HG03571 (cell line): ENCODE results near the gene DEPDC7.
A peak's percentile ranks its signal among the peaks of the same experiment; 100 is the strongest.
"Not testable (repeated sequence)": the region's sequence is repeated elsewhere in the genome, so short reads cannot be mapped to it uniquely, and the experiment has no call there.

Source experiments
- ATAC-seq: cut with Tn5 transposase; IDR thresholded peaks from one replicate; pipeline ENCODE4 v1.9.1; 2021; ENCODE audit not compliant: unreplicated experiment

DEPDC7 gene

DNA sequence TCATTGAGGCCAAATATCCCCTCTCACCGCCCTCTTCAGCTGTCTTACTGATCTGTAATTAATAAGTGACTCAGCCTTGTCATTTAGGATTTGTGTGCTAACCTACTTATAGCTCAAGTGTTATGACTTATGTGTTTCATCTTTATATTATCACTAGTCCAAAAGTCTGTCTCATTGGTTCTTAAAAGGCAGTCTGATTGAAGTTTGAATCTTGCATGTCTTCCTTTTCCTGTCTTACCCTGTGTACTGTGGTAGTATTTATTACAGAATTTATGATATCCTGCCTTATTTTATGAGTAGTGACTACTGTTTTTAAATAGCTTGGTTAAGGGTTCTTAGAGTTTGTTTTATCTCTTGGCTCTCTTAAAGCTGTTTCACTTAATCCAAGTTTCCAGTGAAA is 6.3 kb downstream of the DEPDC7 start:
- no peak for ATAC-seq

GRCh38 chr11:33025339-33025722 is 9.7 kb downstream of the DEPDC7 start:
- no peak for ATAC-seq

DNA sequence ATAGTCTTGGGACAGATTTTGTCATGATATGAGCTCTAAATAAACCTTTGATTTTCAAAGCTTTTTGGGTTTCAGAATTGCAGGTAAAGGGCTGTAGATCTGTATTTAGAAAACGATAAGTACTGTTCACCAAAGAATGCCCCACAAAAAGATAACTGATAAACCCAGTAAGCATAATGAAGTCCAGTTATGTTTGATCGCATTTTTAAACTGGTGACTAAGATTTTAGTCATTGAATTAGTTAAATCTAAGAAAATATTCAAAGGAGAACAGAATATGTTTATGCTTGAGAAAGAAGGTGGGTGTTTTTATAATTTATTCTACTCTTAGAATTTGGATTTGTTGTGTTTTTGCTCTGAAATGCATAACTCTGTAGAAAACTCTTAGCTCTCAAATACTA is 11.6 kb downstream of the DEPDC7 start:
- ATAC-seq: no peak

GRCh38 chr11:33027846-33028536 is 12.3 kb downstream of the DEPDC7 start:
- no peak for ATAC-seq

- ATAC-seq: no peak
Measured at GRCh38 chr11:33028537-33028914, 12.8 kb downstream of the DEPDC7 start.

DNA sequence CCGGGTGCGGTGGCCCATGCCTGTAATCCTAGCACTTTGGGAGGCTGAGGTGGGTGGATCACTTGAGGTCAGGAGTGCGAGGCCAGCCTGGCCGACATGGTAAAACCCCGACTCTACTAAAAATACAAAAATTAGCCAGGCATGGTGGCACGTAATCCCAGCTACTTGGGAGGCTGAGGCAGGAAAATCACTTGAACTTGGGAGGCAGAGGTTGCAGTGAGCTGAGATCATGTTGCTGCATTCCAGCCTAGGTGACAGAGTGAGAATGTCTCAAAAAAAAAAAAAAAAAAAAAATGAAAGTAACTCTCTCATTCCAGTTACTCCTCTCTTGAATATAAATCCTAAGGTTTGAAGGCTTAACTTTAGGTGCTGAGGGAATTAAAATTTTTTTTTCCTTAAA is 13.5 kb downstream of the DEPDC7 start:
- ATAC-seq: not testable (repeated sequence)

DNA sequence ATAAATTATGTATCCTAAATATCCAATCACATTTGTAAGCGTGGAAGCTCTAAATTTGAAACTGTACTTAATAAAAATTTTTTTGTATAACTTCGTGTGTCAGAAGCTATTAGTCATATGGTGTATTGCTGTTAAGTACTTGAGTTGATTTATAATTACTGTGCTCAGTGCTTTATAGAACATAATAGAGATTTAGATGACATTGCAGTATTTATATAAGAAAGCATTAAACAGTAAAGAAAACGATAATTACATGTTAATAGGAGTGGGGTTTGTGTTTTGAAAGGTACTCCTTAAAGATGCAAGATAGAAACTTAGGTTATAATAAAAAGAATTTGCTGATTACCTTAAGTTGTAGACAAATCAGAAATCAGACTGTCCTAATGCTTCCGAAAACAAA is 17.8 kb downstream of the DEPDC7 start:
- no peak for ATAC-seq

DNA sequence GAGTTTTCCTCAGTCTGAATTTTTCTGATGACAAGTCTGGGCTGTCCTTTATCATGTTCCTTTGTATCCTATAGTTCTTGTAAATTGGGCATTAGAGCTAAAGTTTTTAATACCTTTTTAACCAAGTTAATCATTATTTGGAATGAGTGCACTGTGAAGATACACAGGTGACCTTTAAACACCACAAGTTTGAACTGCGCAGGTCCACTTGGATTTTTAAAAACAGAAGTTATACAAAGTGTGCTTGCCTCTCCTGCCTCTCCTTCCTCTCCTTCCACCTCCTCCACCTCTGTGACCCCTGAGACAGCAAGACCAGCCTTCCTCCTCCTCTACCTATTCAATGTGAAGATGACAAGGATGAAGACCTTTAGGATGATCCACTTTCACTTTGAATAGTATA is 19.3 kb downstream of the DEPDC7 start:
- no peak for ATAC-seq

GRCh38 chr11:33039274-33040032 is 23.8 kb downstream of the DEPDC7 start, which contains the start of gene TCP11L1:
TCP11L1 (plus strand) TSS chr11:33039572; CDS start chr11:33043774, 4,202 bp downstream.
- peak; percentile 85 for ATAC-seq

DNA sequence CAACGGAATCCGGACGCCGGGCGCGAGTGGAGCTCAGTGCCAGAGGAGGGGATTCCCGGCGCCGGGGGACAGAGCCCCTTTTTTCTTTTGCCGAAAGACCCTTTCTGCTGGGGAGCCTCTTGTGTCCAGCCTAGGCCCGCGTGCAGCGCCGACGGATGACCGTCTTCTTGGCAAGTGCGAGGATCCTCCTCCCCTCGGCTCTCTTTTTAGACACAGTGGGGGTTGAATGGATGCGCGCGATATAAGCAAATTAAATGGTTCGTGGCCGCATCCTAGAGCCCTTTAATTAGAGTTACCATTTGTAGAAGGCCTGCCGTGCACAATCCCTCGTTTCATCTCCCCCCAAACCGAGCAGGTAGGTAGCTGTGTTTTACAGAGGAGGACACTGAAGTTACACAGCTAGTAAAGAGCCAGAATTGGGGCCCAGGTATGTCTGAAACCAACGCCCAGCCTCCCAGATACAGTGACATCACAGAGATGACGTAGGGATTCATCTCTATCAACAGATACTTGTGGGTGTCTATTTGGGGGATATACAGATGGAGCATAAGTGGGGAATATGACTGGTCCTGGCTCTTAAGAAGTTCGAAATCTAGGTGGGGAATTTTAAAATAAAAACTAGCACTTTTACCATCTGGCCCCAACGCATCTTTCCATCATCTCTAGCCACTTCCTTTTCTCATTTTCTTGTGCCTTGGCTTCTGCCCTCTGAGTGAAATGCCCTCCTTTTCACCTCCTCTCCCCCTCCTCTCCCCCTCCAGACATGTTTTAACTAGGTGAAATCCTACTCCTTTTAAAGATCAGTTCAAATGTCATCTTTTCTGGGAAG is 24.6 kb downstream of the DEPDC7 start:
- peak; percentile 17 for ATAC-seq

GRCh38 chr11:33040862-33041453 is 25.3 kb downstream of the DEPDC7 start:
- no peak for ATAC-seq

DNA sequence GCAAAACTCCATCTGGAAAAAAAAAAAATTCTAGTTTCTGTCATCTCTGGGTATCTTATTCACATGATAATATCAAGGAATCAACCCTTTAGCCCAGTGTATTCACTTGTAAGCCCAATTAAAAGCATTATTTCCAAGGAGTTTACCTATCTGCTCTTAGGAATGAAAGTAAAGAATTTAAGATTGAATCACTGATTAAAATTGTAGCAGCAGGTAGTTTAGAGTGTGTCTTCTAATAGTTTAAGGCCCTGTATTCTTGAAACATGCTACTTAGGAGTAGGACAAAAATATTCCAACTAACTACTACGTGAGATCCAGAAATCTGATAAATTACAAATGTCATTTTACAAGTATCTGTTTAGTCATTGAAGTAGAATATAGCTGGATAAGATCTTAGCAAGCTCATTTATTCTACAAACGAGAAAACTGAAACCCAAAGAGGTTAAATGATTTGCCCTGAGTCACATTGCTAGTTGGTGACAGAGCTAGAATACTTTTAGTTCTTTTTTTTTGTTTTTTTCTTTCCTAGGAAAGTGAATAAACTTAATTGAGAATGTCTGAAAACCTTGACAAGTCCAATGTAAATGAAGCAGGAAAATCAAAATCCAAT is 27.6 kb downstream of the DEPDC7 start:
- ATAC-seq: no peak

DNA sequence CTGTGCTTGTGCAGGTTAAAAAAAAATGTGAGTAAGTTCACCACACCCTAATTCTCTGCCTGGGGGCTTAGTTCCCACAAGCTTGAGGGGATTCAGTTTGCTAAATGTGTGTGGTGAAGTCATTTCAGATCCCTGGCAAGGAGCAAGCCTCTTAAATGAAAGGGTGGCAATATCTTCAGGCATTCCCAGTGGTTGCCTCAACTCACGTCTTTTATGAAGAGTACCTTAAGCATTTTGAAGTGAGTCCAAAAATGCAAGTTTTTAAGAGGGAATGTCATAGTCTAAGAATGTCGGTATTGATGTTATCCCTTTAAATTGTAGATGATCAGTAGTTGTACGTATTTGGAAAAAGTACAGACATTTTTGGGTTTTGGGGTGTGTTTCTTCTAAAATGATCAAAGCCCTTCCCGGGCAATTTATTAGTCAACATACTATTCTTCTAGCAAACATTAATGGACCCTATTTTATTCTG is 28.6 kb downstream of the DEPDC7 start:
- no peak for ATAC-seq

GRCh38 chr11:33045551-33046255 is 30.0 kb downstream of the DEPDC7 start:
- ATAC-seq: no peak

DNA sequence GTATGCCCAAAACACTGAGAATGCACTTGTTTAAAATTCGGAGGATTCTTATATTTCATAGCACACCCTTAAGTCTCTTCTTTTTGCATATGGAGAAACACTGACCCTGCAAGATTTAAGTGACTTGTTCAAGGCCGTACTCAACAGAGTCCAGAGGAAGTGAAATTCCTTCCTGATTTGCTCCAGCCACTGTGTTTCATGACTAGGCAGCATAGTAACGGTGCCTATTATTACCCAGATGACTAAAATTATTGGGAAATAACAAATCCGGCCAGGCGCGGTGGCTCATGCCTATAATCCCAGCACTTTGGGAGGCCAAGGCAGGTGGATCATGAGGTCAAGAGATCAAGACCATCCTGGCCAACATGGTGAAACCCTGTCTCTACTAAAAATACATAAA is 33.0 kb downstream of the DEPDC7 start:
- ATAC-seq: not testable (repeated sequence)

DNA sequence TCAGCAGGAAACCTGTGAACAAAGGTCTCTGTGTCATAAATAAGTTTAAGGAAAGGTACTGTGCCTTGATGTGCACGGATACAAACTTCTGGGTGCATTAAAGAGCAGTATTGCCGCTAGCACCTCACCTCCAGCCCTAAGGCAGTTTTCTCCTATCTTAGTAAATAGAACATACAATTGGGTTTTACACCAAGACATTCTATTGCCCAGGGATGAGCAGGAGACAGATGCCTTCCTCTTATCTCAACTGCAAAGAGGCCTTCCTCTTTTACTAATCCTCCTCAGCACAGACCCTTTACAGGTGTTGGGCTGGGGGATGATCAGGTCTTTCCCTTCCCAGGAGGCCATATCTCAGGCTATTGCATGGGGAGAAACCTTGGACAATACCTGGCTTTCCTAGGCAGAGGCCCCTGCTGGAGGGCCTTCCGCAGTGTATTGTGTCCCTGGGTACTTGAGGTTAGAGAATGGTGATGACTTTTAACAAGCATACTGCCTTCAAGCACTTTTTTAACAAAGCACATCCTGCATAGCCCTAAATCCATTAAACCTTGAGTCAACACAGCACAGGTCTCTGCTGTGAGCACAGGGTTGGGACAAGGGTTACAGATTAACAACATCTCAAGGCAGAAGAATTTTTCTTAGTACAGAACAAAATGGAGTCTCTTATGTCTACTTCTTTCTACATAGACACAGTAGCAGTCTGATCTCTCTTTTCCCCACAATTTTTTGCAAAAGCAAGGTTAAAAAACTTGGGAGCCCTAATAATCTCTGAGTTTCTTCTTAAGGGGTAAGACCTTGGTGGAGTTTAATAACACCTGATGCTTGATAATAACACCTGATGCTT is 34.1 kb downstream of the DEPDC7 start:
- not testable (repeated sequence) for ATAC-seq

GRCh38 chr11:33052231-33052630 is 36.6 kb downstream of the DEPDC7 start:
- no peak for ATAC-seq

- ATAC-seq: no peak
Measured at GRCh38 chr11:33055375-33055774, 39.7 kb downstream of the DEPDC7 start.

DNA sequence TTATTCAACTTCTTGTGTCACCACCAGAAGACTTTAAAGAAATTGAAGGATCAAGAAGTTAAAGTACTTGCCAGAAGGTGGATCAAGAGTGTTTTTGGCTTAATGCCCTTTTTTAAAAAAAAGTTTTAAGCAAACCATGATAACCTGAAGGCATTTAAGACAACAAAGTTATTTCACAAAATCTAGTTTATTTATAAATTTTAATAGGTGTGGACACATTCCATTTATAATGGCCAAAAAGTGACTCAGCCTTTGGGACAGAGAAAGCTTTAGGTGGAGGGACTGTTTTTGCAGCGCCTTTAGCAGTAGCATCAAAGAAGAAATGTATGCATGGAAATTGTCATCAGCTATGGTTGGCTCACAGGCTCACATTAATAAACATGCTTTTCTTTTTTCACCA is 41.6 kb downstream of the DEPDC7 start:
- no peak for ATAC-seq
